HG02763 (cell line): ENCODE results near the gene MICAL3.
"Not testable (repeated sequence)": the region's sequence is repeated elsewhere in the genome, so short reads cannot be mapped to it uniquely, and the experiment has no call there.

ENCODE experiments used
- ATAC-seq: cut with Tn5 transposase; IDR thresholded peaks from one replicate; pipeline ENCODE4 v1.9.1; 2021; ENCODE audit warnings: mild to moderate bottlenecking, moderate library complexity; ENCODE audit not compliant: unreplicated experiment

The MICAL3 gene

GRCh38 chr22:18000441-18001039 lies 23.8 kb downstream of the MICAL3 start:
- ATAC-seq = no peak

- no peak for ATAC-seq
Observed at GRCh38 chr22:17999851-18000250, 24.5 kb downstream of the MICAL3 start.

GRCh38 chr22:17998913-17999312 lies 25.4 kb downstream of the MICAL3 start:
- no peak for ATAC-seq

DNA sequence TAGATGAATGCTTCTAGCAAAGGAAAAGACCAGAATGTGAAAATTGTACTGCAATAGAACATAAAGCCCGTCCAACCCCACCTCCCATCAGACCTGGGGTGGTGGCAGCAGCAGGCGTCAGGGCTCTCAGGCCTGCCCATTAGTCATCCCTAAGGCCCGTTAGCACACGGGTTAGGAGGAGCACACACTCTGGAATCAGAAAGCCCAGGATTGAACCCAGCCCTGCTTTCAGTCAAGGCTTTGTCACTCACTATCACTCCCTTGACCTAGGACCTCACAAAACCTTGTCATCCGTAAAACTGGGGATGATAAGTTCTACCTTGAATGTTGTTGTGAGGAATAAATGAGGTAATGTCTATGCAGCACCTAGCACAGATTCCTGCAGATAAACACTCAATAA lies 26.9 kb downstream of the MICAL3 start:
- no peak for ATAC-seq

GRCh38 chr22:17995256-17995655 lies 29.1 kb downstream of the MICAL3 start:
- ATAC-seq = not testable (repeated sequence)

DNA sequence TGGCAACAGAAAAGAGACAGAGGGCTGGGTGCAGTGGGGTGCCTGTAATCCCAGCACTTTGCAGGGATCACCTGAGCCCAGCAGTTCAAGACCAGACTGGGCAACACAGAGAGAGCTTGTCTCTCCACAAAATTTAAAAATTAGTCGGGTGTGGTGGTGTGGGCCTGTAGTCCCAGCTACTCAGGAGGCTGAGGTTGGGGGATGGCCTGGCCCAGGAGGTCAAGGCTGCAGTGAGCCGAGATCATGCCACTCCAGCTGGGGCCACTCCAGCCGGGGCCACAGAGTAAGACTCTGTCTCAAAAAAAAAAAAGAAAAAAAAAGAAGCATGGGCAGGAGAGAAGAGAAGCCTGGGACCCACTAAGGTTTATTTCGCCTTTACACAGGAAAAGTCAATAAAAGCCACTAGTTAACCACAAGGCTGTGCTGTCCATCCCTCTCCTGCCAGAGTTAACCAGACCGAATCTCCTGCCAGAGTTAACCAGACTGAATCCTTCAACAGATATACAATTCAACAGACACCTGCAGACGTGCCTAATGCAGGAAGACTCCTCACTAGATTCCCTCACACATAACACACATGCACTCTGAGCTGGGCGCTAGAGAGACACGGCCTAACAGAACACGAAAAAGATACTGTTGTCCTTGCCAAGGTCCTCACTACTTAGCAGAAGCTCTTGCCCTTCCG lies 29.8 kb downstream of the MICAL3 start:
- ATAC-seq = no peak

DNA sequence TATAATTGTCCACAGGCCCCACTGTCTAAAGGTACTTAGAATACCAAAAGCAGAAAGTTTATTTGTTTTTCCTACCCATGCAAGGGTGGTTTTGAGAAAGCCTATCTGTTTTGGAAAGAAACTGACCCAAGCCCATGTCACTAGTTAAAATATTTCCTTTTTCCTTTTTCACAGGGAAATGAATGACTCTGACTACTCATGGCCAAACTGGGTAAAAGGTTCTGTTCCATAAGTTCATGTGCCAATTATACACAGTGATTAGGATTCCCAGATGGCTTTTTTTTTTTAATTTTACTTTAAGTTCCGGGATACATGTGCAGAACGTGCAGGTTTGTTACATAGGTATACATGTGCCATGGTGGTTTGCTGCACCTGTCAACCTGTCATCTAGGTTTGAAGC lies 31.4 kb downstream of the MICAL3 start:
- ATAC-seq = not testable (repeated sequence)

GRCh38 chr22:17991992-17992391 lies 32.4 kb downstream of the MICAL3 start:
- not testable (repeated sequence) for ATAC-seq

DNA sequence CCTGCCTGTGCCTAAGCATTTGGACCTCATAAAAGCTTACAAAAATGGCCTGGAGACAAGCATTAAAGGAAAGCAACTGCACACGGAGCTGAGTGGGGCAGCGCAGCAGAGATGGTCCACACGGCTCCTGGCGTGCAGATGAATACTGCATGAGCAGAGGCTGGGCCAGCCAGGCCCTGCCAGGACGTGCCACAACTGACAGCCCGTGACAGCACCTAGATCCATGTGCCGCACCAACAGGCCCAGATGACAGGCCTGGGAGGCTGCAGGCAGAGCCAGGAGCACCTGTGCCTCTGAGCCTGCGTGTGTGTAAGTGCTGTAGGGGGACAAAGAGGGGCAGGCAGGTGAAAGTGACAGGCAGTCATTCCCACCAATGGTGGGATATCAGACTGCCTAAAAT lies 33.4 kb downstream of the MICAL3 start:
- ATAC-seq = no peak

- ATAC-seq = no peak
Observed at GRCh38 chr22:17990147-17990546, 34.2 kb downstream of the MICAL3 start.

DNA sequence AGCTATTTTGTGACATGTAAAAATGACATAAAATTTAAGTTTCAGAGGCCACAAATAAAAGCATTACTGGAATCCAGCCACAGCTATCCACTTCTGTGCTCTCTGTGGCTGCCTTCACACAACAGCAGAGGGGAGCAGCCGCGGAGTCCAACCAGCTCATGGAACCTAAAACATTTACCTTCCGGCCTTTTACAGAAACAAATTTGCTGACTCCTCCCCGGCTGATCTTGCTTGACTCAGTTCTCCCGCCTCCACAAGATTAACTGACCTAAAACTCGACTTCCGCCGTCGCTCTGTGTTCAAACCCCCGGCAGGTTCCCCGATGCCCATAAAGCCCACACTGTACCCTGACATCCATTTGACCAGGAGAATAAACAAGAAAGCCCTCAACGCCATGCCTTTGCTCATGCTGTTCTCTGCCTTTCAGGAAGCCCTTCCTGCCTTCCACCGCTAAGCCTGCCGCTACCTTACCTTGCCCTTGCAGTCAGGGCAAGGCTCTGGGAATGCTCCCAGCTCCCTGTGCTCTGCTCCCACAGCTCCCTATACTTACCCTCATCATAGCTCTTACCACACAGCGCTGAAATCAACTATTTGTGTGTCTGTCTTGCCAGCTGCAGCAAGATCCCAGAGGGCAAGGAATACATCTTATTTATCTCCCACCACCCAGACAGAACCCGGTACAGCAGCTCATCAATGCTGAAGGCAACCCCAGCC lies 35.4 kb downstream of the MICAL3 start:
- no peak for ATAC-seq

GRCh38 chr22:17985606-17986005 lies 38.8 kb downstream of the MICAL3 start:
- no peak for ATAC-seq

DNA sequence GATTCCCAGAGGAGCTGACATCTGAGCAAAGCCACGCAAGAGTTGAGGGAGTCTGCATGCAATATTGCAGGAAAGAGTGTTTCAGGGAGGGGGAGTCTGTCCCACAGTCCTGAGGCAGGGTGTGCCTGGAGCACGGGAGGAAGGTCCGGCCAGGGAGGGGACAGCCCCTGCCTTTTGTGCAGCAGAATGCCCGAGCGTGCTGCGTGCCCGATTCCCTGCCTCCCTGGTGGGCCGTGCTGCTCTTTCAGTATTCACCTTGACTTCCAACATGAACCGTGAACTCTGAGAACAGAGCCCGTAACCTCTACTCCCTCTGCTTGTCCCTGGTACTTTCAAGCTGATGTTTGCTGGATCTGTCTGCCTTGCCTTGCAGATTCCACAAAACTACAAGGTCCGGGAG lies 39.3 kb downstream of the MICAL3 start:
- ATAC-seq = not testable (repeated sequence)

- no peak for ATAC-seq
Observed at GRCh38 chr22:17984114-17984513, 40.2 kb downstream of the MICAL3 start.

GRCh38 chr22:17982572-17983141 lies 41.7 kb downstream of the MICAL3 start:
- no peak for ATAC-seq

- ATAC-seq = no peak
Observed at GRCh38 chr22:17981497-17981896, 42.9 kb downstream of the MICAL3 start.

- ATAC-seq = no peak
Observed at GRCh38 chr22:17980638-17981051, 43.7 kb downstream of the MICAL3 start.

DNA sequence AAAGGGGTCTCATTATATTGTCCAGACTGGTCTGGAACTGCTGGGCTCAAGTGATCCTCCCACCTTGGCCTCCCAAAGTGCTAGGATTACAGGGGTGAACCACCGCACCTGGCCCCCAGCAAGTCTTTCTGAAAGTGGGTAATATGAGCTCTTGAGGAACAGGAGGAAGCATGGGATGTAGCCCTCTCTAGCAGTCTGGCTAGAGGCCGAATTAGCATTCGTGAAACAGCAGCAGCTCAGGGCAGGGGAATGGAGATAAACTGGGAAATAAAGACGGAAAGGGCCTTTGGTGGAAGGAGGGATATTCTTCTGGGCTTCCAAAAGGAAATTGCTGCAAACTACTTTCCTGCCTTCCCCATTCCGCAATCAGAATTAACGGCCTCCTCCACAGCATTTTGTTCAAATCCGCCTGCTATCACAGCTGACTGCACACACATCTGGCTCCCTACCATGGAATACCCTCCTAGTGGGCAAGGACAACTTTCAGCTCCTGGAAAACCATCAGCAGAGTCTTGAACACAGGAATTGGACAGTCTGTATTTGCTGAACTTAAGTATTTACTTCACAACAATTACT lies 44.3 kb downstream of the MICAL3 start:
- ATAC-seq = no peak

DNA sequence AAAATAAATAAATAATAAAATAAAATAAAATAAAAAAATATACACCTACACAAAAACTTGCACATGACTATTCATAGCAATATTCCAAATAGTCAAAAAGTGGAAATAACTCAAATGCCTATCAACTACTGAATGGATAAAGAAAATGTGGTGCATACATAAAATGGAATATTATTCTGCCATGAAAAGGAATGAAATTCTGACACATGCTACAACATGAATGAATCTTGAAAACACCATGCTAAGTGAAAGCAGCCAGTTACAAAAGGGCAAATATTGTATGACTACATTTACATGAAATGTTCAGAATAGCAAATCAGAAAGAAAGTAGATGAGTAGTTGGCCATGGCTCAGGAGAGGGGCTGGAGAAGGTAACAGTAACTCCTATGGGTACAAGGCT lies 46.3 kb downstream of the MICAL3 start:
- no peak for ATAC-seq

- no peak for ATAC-seq
Observed at GRCh38 chr22:17977371-17977770, 47.0 kb downstream of the MICAL3 start.

DNA sequence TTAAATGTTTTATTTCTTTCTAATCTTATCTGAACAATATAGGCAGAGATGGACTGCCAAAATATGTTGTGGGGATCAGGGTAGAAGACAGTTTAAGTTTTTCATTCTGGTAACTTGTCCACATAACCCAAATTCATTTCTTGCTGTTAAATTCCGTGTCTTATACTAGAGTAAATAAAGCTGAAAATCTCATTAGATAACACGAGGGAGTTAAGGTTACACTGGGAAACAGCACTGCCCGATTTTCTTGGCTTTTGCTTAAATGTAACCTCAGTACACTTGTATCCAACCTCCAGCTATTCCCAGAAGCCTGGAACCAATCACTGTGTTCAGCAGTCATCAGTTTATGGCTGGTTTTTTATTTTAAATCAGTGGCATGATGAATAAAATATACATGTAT lies 48.2 kb downstream of the MICAL3 start:
- ATAC-seq = no peak
